HEK293 (cell line): ENCODE data around the gene PLB1.

Source experiments
- CTCF ChIA-PET: fragments of 350-600 bp; formaldehyde crosslinking; extraction: SDS; loops from one replicate; lab custom pipeline; 2021; ENCODE audit warnings: antibody characterized with exemption; lab: Yijun Ruan, JAX
- POLR2A ChIA-PET: fragments of 300-600 bp; formaldehyde crosslinking; extraction: SDS; loops from one replicate; lab custom pipeline; 2020; ENCODE audit warnings: antibody characterized with exemption, inconsistent platforms; lab: Yijun Ruan, JAX
- H3K27ac ChIP-seq: fragments of 200-500 bp; sonication (Bioruptor generic); 2 replicates; pipeline ENCODE4 v1.5.1; 2014; ENCODE audit warnings: low read depth, low read length, control low read depth, inconsistent platforms; ENCODE audit errors: extremely low read depth
- H3K36me3 ChIP-seq, 2 experiments: fragments of 200-500 bp in 1 of 2; sonication (Bioruptor generic) in 1 of 2; 1 replicate in 1 of 2; 2 replicates in 1 of 2; pipeline ENCODE4 v1.5.1; 2014 to 2017; ENCODE audit warnings: inconsistent platforms in 2 of 2, low read length in 2 of 2; ENCODE audit not compliant: control insufficient read depth in 2 of 2, insufficient read depth in 1 of 2
- H3K4me1 ChIP-seq: fragments of 200-500 bp; sonication (Bioruptor generic); 2 replicates; pipeline ENCODE4 v1.5.1; 2014; ENCODE audit warnings: mild to moderate bottlenecking, low read length, inconsistent platforms; ENCODE audit not compliant: control insufficient read depth, insufficient read depth
- H3K4me3 ChIP-seq: 2 replicates; pipeline ENCODE4 v1.5.1; 2011; ENCODE audit warnings: low read depth, mild to moderate bottlenecking, control low read depth, low read length, moderate library complexity
- H3K9me3 ChIP-seq: fragments of 200-500 bp; sonication (Bioruptor generic); 2 replicates; pipeline ENCODE4 v1.5.1; 2014; ENCODE audit warnings: low read depth, low read length, inconsistent platforms; ENCODE audit not compliant: control insufficient read depth, insufficient read depth
- GLI2 ChIP-seq: fragments of 450-650 bp; formaldehyde crosslinking; IDR thresholded peaks from 2 replicates; pipeline ENCODE4; 2017; ENCODE audit warnings: missing biosample characterization, missing genetic modification characterization, low read depth, borderline replicate concordance
- KLF9 ChIP-seq: fragments of 450-650 bp; formaldehyde crosslinking; IDR thresholded peaks from 2 replicates; pipeline ENCODE4 v1.5.1; 2016; ENCODE audit warnings: missing biosample characterization, missing genetic modification characterization, low read depth
- RBAK ChIP-seq: fragments of 450-650 bp; formaldehyde crosslinking; IDR thresholded peaks from 2 replicates; pipeline ENCODE4 v1.5.1; 2016; ENCODE audit warnings: missing biosample characterization, missing genetic modification characterization
- SETDB1 ChIP-seq: IDR thresholded peaks from one replicate; pipeline ENCODE4 v1.6.1; 2017; ENCODE audit warnings: mild to moderate bottlenecking, low read length, moderate library complexity, mixed read lengths; ENCODE audit not compliant: insufficient read length
- YY2 ChIP-seq: fragments of 450-650 bp; formaldehyde crosslinking; IDR thresholded peaks from 2 replicates; pipeline ENCODE4 v1.5.1; 2016; ENCODE audit warnings: missing biosample characterization, missing genetic modification characterization
- ZIC2 ChIP-seq: fragments of 450-650 bp; formaldehyde crosslinking; IDR thresholded peaks from 2 replicates; pipeline ENCODE4 v1.5.1; 2016; ENCODE audit warnings: missing biosample characterization, missing genetic modification characterization
- ZNF155 ChIP-seq: fragments of 450-650 bp; formaldehyde crosslinking; IDR thresholded peaks from 2 replicates; pipeline ENCODE4 v1.5.1; 2016; ENCODE audit warnings: missing biosample characterization, missing genetic modification characterization
- ZNF211 ChIP-seq: fragments of 450-650 bp; formaldehyde crosslinking; IDR thresholded peaks from 2 replicates; pipeline ENCODE4 v1.5.1; 2016; ENCODE audit warnings: low read depth, missing biosample characterization, missing genetic modification characterization
- ZNF391 ChIP-seq: fragments of 450-650 bp; formaldehyde crosslinking; IDR thresholded peaks from 2 replicates; pipeline ENCODE4 v1.5.1; 2016; ENCODE audit warnings: low read depth, missing biosample characterization, missing genetic modification characterization, borderline replicate concordance
- ZNF501 ChIP-seq: fragments of 450-650 bp; formaldehyde crosslinking; IDR thresholded peaks from 2 replicates; pipeline ENCODE4 v1.5.1; 2016; ENCODE audit warnings: missing biosample characterization, missing genetic modification characterization
- ZNF530 ChIP-seq: fragments of 450-650 bp; formaldehyde crosslinking; IDR thresholded peaks from 2 replicates; pipeline ENCODE4 v1.5.1; 2016; ENCODE audit warnings: low read depth, missing biosample characterization, missing genetic modification characterization
- ZNF658 ChIP-seq: fragments of 450-650 bp; formaldehyde crosslinking; IDR thresholded peaks from 2 replicates; pipeline ENCODE4; 2016; ENCODE audit warnings: missing biosample characterization, missing genetic modification characterization
- ZNF707 ChIP-seq: fragments of 450-650 bp; formaldehyde crosslinking; IDR thresholded peaks from 2 replicates; pipeline ENCODE4 v1.5.1; 2016; ENCODE audit warnings: missing biosample characterization, missing genetic modification characterization
- TF ChIP-seq, protein P1 (sequence below): fragments of 450-650 bp; formaldehyde crosslinking; IDR thresholded peaks from 2 replicates; pipeline ENCODE4 v1.5.1; 2016; ENCODE audit warnings: missing biosample characterization, missing genetic modification characterization, borderline replicate concordance
- TF ChIP-seq, protein P2 (sequence below): fragments of 450-650 bp; formaldehyde crosslinking; IDR thresholded peaks from 2 replicates; pipeline ENCODE4 v1.5.1; 2016; ENCODE audit warnings: missing biosample characterization, missing genetic modification characterization, low read depth
- TF ChIP-seq, protein P3 (sequence below): IDR thresholded peaks from 2 replicates; pipeline ENCODE4 v1.6.1; 2011; ENCODE audit warnings: mild to moderate bottlenecking, low read depth, low read length, borderline replicate concordance
- TF ChIP-seq, protein P4 (sequence below): fragments of 450-650 bp; formaldehyde crosslinking; IDR thresholded peaks from 2 replicates; pipeline ENCODE4; 2016; ENCODE audit warnings: missing biosample characterization, missing genetic modification characterization
- TF ChIP-seq, protein P5 (sequence below): fragments of 450-650 bp; formaldehyde crosslinking; IDR thresholded peaks from 2 replicates; pipeline ENCODE4 v1.5.1; 2016; ENCODE audit warnings: missing biosample characterization, missing genetic modification characterization

The PLB1 gene

DNA sequence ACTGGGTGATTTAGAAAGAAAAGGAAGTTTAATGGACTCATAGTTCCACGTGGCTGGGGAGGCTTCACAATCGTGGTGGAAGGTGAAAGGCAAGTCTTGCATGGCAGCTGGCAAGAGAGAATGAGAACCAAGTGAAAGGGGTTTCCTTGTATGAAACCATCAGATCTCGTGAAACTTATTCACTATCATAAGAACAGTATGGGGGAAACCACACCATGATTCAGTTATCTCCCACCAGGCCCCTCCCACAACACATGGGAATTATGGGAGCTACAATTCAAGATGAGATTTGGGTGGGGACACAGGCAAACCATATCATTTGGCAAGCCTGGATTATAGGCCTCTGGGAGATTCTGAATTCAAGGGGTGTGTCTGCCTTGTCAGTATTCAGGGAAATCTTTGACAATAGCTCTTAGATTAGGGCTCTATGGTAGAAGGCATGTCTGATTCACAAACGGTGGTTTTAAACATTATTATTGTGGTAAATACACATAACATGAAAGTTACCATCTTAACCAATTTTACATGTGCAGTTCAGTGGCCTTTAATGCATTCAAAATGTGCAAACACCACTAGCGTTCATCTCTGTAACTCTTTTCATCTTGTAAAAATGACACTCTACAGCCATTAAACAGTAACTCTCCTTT is 15.3 kb upstream of the PLB1 start:
- no peak overlapping the region for H3K27ac ChIP-seq
- no peaks in the 10 kb centered on the region for H3K9me3 ChIP-seq
- H3K36me3 ChIP-seq, result no peaks in the 10 kb centered on the region
- CTCF ChIA-PET, result interaction anchor here (0.8 kb wide), 1 partner anchor 707 kb away, joined by 3 read pairs; no protein-coding TSS in a partner anchor
- TF ChIP-seq, protein P1, sequence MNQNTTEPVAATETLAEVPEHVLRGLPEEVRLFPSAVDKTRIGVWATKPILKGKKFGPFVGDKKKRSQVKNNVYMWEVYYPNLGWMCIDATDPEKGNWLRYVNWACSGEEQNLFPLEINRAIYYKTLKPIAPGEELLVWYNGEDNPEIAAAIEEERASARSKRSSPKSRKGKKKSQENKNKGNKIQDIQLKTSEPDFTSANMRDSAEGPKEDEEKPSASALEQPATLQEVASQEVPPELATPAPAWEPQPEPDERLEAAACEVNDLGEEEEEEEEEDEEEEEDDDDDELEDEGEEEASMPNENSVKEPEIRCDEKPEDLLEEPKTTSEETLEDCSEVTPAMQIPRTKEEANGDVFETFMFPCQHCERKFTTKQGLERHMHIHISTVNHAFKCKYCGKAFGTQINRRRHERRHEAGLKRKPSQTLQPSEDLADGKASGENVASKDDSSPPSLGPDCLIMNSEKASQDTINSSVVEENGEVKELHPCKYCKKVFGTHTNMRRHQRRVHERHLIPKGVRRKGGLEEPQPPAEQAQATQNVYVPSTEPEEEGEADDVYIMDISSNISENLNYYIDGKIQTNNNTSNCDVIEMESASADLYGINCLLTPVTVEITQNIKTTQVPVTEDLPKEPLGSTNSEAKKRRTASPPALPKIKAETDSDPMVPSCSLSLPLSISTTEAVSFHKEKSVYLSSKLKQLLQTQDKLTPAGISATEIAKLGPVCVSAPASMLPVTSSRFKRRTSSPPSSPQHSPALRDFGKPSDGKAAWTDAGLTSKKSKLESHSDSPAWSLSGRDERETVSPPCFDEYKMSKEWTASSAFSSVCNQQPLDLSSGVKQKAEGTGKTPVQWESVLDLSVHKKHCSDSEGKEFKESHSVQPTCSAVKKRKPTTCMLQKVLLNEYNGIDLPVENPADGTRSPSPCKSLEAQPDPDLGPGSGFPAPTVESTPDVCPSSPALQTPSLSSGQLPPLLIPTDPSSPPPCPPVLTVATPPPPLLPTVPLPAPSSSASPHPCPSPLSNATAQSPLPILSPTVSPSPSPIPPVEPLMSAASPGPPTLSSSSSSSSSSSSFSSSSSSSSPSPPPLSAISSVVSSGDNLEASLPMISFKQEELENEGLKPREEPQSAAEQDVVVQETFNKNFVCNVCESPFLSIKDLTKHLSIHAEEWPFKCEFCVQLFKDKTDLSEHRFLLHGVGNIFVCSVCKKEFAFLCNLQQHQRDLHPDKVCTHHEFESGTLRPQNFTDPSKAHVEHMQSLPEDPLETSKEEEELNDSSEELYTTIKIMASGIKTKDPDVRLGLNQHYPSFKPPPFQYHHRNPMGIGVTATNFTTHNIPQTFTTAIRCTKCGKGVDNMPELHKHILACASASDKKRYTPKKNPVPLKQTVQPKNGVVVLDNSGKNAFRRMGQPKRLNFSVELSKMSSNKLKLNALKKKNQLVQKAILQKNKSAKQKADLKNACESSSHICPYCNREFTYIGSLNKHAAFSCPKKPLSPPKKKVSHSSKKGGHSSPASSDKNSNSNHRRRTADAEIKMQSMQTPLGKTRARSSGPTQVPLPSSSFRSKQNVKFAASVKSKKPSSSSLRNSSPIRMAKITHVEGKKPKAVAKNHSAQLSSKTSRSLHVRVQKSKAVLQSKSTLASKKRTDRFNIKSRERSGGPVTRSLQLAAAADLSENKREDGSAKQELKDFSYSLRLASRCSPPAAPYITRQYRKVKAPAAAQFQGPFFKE (tag by site-specific recombination), result no peak
- TF ChIP-seq, protein P2, sequence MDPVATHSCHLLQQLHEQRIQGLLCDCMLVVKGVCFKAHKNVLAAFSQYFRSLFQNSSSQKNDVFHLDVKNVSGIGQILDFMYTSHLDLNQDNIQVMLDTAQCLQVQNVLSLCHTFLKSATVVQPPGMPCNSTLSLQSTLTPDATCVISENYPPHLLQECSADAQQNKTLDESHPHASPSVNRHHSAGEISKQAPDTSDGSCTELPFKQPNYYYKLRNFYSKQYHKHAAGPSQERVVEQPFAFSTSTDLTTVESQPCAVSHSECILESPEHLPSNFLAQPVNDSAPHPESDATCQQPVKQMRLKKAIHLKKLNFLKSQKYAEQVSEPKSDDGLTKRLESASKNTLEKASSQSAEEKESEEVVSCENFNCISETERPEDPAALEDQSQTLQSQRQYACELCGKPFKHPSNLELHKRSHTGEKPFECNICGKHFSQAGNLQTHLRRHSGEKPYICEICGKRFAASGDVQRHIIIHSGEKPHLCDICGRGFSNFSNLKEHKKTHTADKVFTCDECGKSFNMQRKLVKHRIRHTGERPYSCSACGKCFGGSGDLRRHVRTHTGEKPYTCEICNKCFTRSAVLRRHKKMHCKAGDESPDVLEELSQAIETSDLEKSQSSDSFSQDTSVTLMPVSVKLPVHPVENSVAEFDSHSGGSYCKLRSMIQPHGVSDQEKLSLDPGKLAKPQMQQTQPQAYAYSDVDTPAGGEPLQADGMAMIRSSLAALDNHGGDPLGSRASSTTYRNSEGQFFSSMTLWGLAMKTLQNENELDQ (tag by site-specific recombination), result no peak
- TF ChIP-seq, protein P3, sequence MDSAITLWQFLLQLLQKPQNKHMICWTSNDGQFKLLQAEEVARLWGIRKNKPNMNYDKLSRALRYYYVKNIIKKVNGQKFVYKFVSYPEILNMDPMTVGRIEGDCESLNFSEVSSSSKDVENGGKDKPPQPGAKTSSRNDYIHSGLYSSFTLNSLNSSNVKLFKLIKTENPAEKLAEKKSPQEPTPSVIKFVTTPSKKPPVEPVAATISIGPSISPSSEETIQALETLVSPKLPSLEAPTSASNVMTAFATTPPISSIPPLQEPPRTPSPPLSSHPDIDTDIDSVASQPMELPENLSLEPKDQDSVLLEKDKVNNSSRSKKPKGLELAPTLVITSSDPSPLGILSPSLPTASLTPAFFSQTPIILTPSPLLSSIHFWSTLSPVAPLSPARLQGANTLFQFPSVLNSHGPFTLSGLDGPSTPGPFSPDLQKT, result no peak
- no peak for TF ChIP-seq ZNF658 (tag by site-specific recombination)
- no peak for TF ChIP-seq SETDB1
- TF ChIP-seq, protein P4, sequence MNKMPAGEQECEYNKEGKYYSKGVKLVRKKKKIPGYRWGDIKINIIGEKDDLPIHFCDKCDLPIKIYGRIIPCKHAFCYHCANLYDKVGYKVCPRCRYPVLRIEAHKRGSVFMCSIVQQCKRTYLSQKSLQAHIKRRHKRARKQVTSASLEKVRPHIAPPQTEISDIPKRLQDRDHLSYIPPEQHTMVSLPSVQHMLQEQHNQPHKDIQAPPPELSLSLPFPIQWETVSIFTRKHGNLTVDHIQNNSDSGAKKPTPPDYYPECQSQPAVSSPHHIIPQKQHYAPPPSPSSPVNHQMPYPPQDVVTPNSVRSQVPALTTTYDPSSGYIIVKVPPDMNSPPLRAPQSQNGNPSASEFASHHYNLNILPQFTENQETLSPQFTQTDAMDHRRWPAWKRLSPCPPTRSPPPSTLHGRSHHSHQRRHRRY (tag by site-specific recombination), result no peak
- TF ChIP-seq, protein P5, sequence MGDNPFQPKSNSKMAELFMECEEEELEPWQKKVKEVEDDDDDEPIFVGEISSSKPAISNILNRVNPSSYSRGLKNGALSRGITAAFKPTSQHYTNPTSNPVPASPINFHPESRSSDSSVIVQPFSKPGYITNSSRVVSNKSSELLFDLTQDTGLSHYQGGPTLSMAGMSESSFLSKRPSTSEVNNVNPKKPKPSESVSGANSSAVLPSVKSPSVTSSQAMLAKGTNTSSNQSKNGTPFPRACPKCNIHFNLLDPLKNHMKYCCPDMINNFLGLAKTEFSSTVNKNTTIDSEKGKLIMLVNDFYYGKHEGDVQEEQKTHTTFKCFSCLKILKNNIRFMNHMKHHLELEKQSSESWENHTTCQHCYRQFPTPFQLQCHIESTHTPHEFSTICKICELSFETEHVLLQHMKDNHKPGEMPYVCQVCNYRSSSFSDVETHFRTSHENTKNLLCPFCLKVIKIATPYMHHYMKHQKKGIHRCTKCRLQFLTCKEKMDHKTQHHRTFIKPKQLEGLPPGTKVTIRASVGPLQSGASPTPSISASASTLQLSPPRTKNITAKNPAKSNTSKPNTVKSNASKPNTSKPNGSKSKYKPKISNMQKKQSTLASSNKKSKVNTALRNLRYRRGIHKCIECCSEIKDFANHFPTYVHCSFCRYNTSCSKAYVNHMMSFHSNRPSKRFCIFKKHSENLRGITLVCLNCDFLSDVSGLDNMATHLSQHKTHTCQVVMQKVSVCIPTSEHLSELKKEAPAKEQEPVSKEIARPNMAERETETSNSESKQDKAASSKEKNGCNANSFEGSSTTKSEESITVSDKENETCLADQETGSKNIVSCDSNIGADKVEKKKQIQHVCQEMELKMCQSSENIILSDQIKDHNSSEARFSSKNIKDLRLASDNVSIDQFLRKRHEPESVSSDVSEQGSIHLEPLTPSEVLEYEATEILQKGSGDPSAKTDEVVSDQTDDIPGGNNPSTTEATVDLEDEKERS, result no peak
- TF ChIP-seq RBAK (tag by site-specific recombination), result no peak
- no peaks in the 10 kb centered on the region for H3K4me1 ChIP-seq
- POLR2A ChIA-PET, result no interaction called here
- H3K4me3 ChIP-seq, result no peak overlapping the region

DNA sequence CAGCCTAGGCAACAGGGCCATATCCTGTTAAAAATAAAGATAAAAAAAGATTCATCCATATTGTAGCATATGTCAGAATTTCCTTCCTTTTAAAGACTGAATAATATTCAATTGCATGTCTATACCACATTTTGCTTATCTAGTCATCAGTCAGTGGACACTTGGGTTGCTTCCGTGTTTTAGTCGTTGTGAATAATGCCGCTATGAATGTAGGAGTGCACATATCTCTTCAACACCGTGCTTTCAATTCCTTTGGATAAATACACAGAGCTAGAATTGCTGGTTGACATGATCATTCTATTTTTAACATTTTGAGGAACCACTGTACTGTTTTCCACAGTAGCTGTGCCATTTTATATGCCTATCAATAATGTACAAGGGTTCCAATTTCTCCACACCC is 14.0 kb upstream of the PLB1 start:
- no peaks in the 10 kb centered on the region for H3K4me1 ChIP-seq
- TF ChIP-seq ZNF391 (no peak), ZNF155 (tag by site-specific recombination) (no peak), ZNF530 (tag by site-specific recombination) (no peak), ZIC2 (tag by site-specific recombination) (no peak), GLI2 (tag by site-specific recombination) (no peak), ZNF501 (tag by site-specific recombination) (no peak), ZNF211 (tag by site-specific recombination) (no peak), YY2 (tag by site-specific recombination) (no peak), KLF9 (no peak), ZNF707 (no peak)
- POLR2A ChIA-PET, result no interaction called here
- CTCF ChIA-PET, result interaction anchor here (0.6 to 0.7 kb wide), 3 partner anchors 15 to 799 kb away, joined by 3 read pairs; no protein-coding TSS in a partner anchor
- no peak overlapping the region for H3K27ac ChIP-seq
- no peaks in the 10 kb centered on the region for H3K9me3 ChIP-seq
- H3K36me3 ChIP-seq, result no peaks in the 10 kb centered on the region
- no peak overlapping the region for H3K4me3 ChIP-seq
